GM21381 (cell line): ENCODE measurements around the gene SMG6.
"Not testable (repeated sequence)": the region's sequence is repeated elsewhere in the genome, so short reads cannot be mapped to it uniquely, and the experiment has no call there.

Experiments
- ATAC-seq: cut with Tn5 transposase; IDR thresholded peaks from one replicate; pipeline ENCODE4 v1.9.1; 2021; ENCODE audit warnings: mild to moderate bottlenecking, moderate library complexity; ENCODE audit not compliant: unreplicated experiment

SMG6 gene

GRCh38 chr17:2303204-2304188 lies at the start of gene SMG6, which contains the start of gene SRR:
SMG6 (minus strand) TSS chr17:2303785; CDS start chr17:2303720, 65 bp downstream.
SRR (plus strand) TSS chr17:2303950; CDS start chr17:2315561, 11,611 bp downstream.
- ATAC-seq: peak; percentile 80

DNA sequence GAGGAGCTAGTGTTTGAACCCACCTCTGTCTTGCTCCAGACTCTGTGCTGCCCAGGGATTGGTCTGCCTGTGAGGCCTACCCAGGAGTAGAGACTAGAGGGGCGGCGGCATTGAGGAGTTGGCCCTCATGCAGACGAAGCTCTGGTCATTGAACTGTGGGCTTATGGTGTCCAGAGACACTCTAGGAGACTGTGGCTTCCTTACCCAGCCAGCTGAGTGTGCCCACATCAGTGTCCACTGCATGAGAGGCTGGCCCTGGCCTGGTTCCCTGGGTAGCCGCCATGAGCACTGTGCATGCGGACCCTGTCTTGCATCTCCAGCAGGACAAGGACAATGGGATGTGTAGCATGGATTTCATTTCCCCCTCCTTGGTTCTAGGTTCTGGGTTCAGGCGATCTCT lies 47.7 kb upstream of the SMG6 start:
- no peak for ATAC-seq

DNA sequence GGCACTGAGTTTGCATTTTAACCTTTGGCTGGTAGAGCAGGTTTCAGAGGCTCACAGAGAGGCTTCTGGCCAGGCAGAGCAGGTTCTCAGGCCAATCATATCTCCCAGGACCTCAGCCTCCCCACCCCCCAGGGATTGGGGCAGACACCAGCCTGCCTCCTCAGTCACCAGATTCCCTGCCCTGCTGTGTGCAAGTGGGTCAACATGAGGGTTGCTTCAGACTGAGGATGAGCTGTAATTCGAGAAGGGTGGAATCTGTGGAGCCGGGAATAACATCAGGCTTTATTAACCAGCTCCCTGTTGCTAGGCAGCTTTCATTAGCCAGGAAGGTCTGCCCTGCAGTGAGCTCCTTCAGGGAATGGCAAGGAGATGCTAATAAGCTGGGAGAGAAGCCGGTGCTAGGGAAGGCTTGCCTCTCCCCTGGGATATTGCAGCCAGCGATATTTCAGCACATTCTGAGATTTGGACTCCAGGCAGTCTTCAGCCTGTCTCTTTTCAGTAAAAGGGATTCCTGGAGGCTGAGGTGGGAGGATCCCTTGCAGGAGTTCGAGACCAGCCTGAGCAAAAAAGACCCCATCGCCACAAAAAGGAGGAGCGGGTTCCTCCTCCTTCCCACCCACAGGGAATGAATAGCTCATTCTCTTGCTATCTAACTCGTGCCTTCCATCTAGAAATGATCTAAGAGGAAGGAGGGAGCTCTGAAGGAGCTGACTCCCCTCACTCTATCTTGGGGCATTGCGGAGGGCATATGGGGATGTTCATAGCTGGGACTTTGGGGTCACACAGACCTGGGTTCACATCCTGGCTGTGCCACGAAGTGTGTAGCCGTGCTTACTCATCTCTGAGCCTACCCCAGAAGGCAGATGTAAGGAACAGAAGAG lies 44.5 kb upstream of the SMG6 start:
- no peak for ATAC-seq

DNA sequence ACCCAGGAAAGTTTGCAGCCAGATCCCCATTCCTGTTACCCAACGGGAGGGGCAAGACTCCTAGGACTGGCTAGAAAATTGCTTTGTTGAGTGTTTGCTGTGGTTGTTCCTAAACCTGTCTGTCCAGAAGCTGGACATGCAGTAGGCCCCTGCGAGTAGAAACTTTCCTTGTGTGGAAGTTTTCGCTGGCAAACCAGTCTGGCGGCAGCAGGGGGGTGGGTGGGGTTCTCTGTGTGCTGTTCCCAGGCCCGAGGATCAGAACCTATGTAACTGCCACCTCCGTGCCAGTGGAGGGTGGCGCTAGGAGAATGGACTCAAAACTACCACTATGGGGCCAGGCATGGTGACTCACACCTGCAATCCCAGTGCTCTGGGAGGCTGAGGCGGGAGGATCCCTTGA lies 42.9 kb upstream of the SMG6 start:
- ATAC-seq: no peak

- no peak for ATAC-seq
Observed at GRCh38 chr17:2344528-2344927, 40.9 kb upstream of the SMG6 start.

- no peak for ATAC-seq
Observed at GRCh38 chr17:2343421-2343820, 39.8 kb upstream of the SMG6 start.

GRCh38 chr17:2338315-2338657 lies 34.7 kb upstream of the SMG6 start:
- ATAC-seq: no peak

DNA sequence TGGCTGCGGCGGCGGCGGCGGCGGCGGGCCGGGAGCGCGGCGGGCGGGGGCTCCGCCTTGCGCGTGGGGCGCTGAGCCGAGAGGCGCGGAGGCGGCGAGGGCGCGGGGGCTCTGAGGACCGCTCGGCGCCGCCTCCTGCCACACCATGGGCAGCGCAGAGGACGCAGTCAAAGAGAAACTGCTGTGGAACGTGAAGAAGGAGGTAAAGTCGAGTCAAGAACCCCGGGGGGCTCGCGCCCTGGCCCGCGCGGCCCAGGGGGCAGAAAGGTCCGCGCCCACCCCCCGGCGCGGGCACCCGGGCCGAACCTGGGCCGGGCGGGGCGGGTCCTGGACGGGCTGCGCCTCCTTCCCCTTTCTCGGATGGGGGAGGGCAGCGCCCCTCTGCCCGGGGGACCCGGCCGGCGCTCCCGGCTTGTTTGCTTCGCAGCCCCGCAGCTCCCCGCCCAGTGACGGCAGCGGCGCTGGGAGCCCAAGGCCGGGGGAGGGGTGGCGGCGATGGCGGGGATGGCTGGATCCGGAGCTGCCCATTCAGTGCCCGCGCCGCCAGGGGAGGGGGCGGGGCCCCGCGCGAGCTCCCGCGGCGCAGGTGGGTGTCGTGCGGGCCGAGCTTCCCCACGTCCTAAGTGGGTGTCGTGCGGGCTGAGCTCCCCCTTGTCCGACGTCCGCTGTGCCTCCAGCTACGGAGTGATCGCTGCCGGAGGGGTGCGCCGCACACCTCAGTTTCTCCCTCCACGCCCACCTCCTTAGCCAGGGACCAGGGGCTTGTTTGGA lies 34.1 kb upstream of the SMG6 start:
- ATAC-seq: no peak

- ATAC-seq: no peak
Observed at GRCh38 chr17:2336852-2337543, 33.4 kb upstream of the SMG6 start, which contains the start of gene SGSM2. SGSM2 (plus strand) TSS chr17:2337501; CDS start chr17:2337689, 188 bp downstream.

DNA sequence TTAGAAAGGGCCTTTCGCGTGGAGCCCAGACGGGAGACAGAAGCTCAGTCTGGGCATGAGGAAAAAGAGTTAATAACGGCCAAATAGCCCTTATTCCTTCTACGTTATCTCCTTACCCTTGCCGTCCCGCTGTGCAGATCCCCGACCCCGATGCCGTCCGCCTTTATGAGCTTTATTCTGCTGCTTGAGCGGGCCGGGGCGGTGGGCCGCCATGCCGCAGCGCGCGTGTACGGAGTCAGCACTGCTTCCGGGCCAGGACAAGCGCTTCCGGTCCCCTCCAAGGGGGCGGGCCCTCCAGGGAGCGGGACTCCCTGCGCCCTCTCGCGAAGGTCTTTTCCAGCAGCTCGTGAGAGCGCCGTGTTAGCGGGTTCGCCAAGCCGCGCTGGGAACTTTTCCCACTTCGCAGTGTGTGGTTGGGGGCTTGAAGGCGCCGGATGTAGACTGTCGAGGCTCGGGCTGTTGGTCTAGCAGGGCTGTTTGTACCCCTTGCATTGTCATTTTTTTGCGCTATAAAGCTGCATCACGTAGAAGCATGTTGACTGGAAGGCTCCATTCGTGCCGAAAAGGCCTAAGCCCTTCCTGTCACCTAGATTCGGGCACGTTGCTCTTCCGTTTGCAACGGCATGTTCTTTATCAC lies 32.7 kb upstream of the SMG6 start, which contains the start of gene TSR1:
Gene TSR1, minus strand, starts transcription at position 243 of the 637 bp plus-strand sequence. Its CDS starts 30 bp downstream, at position 213.
- peak; percentile 77 for ATAC-seq

- no peak for ATAC-seq
Observed at GRCh38 chr17:2335726-2336214, 32.2 kb upstream of the SMG6 start.

- no peak for ATAC-seq
Observed at GRCh38 chr17:2331303-2331702, 27.7 kb upstream of the SMG6 start.

GRCh38 chr17:2323629-2324314 lies 20.2 kb upstream of the SMG6 start:
- ATAC-seq: no peak

DNA sequence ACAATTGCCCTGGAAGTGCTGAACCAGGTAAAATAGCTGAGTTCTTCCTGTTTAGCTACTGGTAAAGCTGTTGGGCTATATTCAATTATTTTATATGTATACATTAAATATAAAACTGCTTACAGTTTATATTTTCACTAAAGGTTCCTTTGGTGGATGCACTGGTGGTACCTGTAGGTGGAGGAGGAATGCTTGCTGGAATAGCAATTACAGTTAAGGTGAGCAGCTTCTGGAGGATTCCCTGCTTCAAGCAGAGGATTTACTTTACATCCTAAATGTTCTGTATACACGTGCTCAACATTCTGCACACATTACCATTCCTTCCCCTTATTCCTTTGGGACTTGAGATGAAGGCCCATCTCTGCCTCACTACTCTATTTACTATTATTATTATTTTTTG lies 17.8 kb upstream of the SMG6 start:
- ATAC-seq: no peak

GRCh38 chr17:2319051-2319450 lies 15.5 kb upstream of the SMG6 start:
- ATAC-seq: no peak

DNA sequence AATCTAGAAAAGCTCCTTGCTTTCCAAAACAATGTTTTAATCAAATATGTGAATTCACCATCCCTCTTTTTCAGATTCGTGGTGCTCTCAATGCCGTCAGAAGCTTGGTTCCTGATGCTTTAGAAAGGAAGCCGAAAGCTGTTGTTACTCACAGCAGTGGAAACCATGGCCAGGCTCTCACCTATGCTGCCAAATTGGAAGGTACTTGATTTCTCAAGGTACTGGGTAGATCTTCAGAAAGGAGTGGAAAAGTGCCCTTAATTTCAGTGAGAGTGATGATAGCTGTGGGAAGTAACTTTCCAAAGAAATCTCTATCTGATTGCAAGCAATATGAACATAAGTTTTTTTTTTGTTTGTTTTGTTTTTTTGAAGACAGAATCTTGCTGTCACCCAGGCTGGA lies 14.2 kb upstream of the SMG6 start:
- ATAC-seq: no peak

- ATAC-seq: not testable (repeated sequence)
Observed at GRCh38 chr17:2316916-2317205, 13.3 kb upstream of the SMG6 start.

- ATAC-seq: no peak
Observed at GRCh38 chr17:2312736-2313135, 9.2 kb upstream of the SMG6 start.
